Measurements from ENCODE around the gene GGT1.

GRCh38 chr22:24593836-24594568 lies 9.0 kb upstream of the GGT1 start:
- TF ChIP-seq CTCF (optimal IDR thresholded peaks at IDR 0.05 in 1 of 3, IDR thresholded peaks at IDR 0.05 in 1 of 3, conservative IDR thresholded peaks at IDR 0.05 in 1 of 3; ENCODE audit: extremely low read depth in 1 of 3, insufficient read depth in 2 of 3, low read length in 3 of 3) (no peak), EZH2 (IDR thresholded peaks at IDR 0.05; ENCODE audit: low read length) (no peak)

Measured in keratinocyte (primary cell).